Upper lobe of left lung (tissue), 4 donors: ENCODE results near the gene OR2D2.
"Not testable (repeated sequence)": the region's sequence is repeated elsewhere in the genome, so short reads cannot be mapped to it uniquely, and the experiment has no call there.

ENCODE experiments used
- POLR2A ChIP-seq, 4 donors: fragments of 450-650 bp; IDR thresholded peaks; one replicate each; pipeline ENCODE4 v1.5.1; 2016 to 2017; ENCODE audit warnings: antibody characterized with exemption in 4 of 4, mild to moderate bottlenecking in 2 of 4
- POLR2AphosphoS5 ChIP-seq, 2 donors: sonication (generic); formaldehyde crosslinking; IDR thresholded peaks; one replicate each; pipeline ENCODE4 v1.5.1; 2017; ENCODE audit warnings: antibody characterized with exemption in 2 of 2
- TF ChIP-seq, protein P1 (sequence below), 6 experiments: fragments of 450-650 bp in 4 of 6; fragments of 200-600 bp in 2 of 6; sonication (generic) in 2 of 6; IDR thresholded peaks; one replicate each; pipeline ENCODE4 v1.5.1; 2016 to 2019; ENCODE audit warnings: antibody characterized with exemption in 6 of 6

- TF ChIP-seq, protein P1, sequence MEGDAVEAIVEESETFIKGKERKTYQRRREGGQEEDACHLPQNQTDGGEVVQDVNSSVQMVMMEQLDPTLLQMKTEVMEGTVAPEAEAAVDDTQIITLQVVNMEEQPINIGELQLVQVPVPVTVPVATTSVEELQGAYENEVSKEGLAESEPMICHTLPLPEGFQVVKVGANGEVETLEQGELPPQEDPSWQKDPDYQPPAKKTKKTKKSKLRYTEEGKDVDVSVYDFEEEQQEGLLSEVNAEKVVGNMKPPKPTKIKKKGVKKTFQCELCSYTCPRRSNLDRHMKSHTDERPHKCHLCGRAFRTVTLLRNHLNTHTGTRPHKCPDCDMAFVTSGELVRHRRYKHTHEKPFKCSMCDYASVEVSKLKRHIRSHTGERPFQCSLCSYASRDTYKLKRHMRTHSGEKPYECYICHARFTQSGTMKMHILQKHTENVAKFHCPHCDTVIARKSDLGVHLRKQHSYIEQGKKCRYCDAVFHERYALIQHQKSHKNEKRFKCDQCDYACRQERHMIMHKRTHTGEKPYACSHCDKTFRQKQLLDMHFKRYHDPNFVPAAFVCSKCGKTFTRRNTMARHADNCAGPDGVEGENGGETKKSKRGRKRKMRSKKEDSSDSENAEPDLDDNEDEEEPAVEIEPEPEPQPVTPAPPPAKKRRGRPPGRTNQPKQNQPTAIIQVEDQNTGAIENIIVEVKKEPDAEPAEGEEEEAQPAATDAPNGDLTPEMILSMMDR (IDR thresholded peaks at IDR 0.05), result not testable (repeated sequence)
- TF ChIP-seq POLR2A, POLR2AphosphoS5 (IDR thresholded peaks at IDR 0.05): not testable (repeated sequence)
These were observed 37.5 kb downstream of the OR2D2 start for GRCh38 chr11:6854801-6855200.
